ENCODE measurements around the gene DIP2B.

Gene DIP2B

DNA sequence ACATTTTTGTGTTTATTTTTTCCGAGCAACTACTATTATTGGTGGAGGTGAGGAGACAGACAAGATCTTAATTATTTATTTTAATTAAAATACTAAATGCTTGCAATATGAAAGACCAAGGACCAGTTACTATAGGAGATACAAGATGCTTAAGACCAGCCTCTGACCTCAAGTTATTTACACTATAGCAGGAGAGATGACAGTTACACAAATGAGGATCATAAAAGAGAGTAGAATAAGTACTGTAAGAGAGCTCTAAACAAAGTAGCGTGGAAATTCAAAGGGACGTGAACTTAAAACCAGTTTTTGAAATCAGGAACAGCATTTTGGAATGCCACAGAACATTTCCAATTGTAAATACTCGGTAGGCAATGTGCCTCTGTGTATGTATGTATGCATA is 131.1 kb downstream of the DIP2B start:
- H3K4me3 ChIP-seq (ENCODE audit: low read depth, low read length): no peak overlapping the region

DNA sequence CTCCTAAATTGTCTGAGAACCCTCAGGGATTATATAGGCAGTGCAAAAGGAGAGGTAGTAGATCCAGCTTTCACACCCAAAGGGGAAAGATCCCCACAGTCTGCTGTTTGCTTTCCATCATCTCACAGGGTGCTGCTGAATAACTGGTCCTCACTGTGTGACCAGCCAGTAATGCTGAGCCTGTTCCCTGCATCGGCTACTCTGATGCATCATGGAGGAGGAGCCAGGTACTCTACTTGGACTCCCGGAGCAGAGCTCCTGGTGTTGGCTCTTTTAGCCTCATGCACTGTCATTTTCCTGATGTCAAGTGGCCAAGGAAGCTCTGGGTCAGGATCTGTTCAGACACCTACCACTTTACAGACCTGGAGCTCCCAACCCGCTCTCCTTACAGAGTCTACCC is 131.7 kb downstream of the DIP2B start:
- H3K4me3 ChIP-seq (ENCODE audit: low read depth, low read length): no peak overlapping the region

DNA sequence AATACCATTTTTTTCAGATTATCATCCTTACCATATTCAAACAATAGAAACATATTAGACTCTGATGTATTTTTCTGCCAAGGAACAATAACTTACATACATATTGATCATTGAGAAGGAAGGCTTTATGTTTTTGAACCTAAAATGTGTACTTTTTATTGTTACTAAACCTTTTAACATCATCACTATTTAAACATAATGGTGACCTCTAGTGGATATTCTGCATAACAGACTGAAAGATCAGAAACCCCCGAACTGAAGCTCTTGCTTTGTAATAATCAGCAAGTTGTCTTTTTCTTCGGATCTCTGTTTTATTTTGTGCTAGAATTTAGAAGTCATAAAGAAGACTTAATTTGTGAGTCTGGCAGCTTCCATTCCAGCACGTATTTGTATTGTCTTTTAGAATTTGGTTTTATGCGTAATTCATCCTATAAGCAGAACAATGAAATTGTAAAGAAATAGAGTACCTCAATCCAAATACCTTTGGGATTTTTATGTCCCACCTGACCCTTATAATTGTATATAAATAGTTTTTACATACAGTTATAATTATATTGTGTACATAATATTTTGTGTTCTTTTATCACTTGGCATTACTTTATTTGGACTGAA is 133.2 kb downstream of the DIP2B start:
- no peak overlapping the region for H3K4me3 ChIP-seq (ENCODE audit: low read depth, low read length)

DNA sequence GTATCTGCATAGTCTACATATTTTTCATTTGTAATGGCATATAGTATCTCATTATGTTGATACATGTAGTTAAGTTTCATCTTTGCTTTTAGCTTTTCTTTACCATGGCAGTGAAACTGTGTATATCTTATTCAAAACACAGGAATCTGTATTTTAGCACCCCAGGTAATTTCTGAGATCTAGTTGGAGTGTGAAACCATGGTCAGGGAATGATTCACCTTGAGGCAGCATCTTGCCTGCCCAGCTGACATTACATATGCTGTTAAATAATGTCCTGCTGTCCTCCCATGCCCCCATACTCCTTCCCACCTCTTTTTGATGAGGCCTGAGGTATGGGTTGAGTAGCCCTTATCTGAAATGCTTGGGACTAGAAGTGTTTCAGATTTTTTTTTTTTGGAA is 133.7 kb downstream of the DIP2B start:
- no peak overlapping the region for H3K4me3 ChIP-seq (ENCODE audit: low read depth, low read length)

DNA sequence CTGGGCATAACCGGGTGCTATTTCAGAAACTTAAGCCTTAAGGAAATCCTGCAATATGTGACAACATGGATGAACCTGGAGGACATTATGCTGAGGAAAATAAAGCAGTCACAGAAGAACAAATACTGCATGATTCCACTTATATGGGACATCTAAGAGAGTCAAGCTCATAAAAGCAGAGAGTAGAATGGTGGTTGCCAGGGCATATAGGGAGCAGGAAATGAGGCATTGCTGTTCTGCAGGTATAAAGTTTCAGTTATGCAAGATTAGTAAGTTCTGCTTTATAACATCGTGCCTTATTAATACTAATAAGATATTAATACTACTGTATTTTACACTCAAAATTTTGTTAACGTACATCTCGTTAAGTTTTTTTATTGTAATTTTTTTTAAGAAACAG is 134.9 kb downstream of the DIP2B start:
- no peak overlapping the region for H3K4me3 ChIP-seq (ENCODE audit: low read depth, low read length)

DNA sequence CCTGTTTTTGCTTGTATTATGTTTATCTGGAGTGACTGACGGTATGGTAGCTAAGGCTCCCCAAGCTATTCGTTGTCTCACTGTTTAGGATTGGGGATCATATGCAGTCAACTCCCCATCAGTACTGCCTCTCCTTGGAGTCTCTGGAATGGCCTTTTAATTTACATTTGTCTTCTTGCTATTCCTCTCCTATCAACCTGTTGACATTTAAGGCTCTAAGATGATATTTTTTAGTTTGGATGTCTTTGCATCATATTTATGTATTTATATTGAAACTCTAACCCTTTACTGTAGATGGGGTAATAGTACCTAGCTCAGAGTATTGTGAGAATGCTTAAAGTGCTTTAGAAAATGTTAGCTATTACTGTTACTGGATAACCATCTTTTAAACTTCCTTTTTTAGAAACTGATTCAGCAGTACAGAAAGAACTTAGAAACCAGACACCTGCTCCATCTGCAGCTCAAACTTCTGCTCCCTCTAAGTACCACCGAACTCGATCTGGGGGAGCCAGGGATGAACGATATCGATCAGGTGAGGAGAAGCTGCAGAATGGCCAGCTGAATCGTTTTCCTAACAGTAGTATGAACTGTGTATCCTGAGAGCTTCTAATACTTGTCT is 135.6 kb downstream of the DIP2B start:
- H3K4me3 ChIP-seq (ENCODE audit: low read depth, low read length): no peak overlapping the region

DNA sequence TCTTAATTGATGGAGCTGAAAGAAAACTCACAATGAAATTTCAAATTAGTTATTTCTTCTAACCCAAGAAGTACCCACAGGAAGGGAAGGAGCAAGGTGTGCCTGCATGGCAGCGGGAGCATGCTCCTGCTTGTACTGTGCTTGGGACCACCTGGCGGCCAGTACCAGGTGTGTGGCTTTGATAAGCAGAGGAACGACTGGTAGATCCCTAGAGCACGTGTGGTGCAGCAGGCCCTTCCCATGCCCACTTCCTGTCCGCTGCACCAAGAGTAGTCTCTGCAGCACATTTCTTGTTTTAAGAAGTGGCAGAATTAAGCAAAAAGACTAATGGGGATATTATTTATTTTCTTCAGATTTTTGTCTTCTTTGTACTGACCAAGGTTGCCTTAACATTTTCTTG is 136.8 kb downstream of the DIP2B start:
- no peak overlapping the region for H3K4me3 ChIP-seq (ENCODE audit: low read depth, low read length)

DNA sequence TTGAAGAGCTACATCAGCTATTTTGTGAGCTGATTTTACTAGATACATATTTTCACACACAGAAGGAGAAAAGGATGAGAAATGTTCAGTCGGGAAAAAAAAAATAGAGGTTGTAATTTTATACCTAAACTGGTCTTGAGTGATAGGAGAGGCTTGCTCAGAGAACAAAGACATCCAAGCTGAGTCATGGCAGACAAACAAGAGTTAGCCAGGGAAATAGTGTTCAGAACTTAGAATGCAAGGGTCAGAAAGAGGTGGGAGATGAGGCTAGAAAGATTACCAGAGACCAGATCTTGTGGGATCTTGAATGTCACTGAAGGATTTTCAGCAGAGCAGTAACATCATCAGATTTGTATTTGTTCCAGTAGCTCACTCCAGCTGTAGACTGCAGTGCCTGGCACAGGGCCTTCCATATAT is 137.3 kb downstream of the DIP2B start:
- H3K4me3 ChIP-seq (ENCODE audit: low read depth, low read length): no peak overlapping the region

DNA sequence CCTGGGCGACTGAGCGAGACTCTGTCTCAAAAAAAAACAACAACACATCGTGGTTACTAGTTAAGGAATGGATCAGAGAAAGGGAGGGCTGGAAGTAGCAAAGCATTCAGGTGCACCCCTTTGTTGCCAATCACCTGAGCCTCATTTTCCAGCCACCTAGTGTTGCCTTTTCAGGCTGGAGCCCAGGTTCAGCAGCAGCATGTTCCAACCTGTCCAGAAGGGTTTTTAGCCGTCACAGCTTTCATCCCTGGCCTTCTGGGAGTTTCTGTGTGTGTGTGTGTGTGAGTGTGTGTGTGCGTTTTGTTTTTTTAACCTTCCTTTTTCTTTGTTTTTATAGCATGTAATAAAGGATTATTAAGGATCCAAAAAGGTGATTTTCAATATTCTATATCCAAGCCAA is 138.0 kb downstream of the DIP2B start:
- H3K4me3 ChIP-seq (ENCODE audit: low read depth, low read length): no peak overlapping the region

DNA sequence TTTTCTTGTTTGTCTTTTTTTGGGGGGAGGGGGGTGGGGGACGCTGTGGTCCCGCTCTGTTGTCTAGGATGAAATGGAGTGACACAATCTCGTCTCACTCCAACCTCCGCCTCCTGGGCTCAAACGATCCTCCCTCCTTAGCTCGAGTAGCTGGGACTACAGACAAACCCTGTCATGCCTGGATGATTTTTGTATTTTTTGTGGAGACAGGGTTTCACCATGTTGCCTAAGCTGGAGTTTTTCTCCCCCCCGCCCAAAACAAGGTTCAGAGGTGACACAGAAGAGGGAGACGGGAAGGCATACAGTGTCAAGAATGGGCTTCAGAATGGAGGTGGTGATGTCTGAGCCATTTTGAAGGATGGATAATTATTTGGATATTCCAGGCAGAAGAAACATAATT is 142.2 kb downstream of the DIP2B start:
- no peak overlapping the region for H3K4me3 ChIP-seq (ENCODE audit: low read depth, low read length)

DNA sequence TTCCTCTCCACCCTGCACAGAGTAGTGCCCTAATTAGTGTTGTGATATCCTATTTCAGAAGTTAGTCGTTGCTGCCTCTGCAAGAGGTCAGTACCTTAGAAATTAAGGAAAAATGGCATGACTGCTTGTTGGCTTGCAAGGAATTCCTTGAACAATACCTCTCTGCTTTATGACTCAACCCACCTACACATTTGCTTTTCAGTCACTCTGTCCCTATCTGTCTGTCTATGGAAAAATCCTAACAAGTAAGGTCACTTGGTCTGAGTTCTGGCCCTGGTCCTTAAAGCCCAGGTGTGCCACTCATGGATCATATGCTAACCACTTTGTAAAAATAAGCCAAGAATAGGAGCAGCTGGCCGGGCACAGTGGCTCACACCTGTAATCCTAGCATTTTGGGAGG is 142.7 kb downstream of the DIP2B start:
- H3K4me3 ChIP-seq (ENCODE audit: low read depth, low read length): no peak overlapping the region

DNA sequence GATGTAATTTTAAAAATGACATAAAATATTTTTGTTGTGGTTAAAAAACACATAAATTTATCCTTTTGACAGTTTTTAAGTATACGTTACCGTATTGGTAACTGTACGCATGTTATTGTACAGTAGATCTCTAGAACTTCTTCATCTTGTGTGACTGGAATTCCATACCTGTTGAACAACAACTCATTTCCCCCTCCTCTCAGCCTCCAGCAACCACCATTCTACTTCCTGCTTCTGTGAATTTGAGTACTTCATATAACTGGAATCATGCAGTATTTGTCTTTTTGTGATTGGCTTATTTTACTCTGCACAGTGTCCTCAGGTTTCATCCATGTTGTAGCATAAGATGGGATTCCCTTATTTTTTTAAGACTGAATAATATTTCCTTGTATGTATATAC is 145.5 kb downstream of the DIP2B start:
- no peak overlapping the region for H3K4me3 ChIP-seq (ENCODE audit: low read depth, low read length)

DNA sequence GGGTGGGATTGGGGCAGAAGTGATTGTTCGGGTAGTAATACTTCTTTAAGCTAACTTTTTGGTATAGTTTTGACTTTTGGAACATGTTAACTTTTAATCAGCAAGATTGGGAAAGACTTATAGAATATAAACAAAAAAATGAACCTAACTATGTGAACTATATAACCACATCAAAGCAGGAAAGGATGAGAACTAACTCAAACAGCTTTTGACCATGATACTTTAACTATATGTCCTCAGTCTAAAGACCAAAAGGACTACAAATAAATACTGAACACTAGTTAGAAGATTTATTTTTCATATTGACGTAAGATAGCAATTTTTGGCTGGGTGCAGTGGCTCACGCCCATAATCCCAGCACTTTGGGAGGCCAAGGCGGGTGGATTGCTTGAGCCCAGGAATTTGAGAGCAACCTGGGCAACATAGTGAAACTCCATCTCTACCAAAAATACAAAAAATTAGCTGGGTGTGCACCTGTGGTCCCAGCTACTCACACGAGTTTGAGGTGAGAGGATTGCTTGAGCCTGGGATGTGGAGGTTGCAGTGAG is 150.7 kb downstream of the DIP2B start:
- H3K4me3 ChIP-seq (ENCODE audit: low read depth, low read length): no peak overlapping the region

DNA sequence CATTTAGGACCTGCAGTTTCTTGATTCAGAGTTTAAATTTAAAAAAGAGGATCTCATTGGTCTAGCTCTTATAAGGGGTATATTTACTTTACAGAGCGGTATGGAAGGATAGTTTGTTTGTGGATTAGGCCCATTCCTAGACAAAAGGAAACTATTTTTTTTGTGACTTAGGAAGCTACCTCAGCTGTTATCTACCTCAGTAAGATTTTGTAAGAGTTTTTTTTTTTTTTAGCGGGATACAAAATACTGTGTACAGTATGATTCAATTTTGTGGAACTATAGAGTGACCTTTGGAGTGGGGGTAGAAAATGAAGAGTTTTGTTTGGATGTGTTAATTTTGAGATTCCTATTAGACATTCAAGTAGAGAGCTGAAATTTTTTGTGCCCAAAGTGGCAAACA is 154.5 kb downstream of the DIP2B start:
- H3K4me3 ChIP-seq (ENCODE audit: low read depth, low read length): no peak overlapping the region

DNA sequence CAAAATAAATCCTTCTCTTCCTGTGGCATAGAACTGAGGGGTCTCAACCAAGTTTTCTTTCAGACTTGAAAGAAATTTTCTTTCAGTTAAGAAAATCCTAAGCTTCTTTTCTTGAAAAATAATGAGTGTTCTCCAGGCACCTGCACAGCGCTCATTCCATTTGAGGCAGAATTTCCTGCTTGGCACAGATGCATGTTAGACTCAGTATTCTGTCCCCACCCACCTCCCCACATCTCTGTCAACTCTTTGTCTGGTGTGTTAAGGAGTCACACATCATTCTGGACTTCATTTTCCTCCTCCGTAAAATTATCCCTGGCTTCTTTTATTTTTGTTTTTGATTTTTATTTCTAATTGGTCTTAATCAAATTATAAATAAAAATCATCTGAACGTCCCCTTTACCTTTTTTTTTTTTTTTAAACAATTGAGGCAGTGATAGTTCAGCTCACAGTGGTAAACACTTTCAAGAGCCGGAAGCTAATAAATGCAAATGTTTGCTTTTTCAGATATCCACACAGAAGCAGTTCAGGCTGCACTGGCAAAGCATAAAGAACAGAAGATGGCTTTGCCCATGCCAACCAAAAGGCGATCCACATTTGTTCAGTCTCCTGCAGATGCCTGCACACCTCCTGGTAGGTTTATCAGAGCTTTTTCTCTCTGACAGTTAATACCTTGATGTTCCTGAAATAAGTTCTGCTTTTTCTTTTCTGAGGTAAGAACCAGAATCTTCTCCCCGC is 155.1 kb downstream of the DIP2B start:
- no peak overlapping the region for H3K4me3 ChIP-seq (ENCODE audit: low read depth, low read length)

DNA sequence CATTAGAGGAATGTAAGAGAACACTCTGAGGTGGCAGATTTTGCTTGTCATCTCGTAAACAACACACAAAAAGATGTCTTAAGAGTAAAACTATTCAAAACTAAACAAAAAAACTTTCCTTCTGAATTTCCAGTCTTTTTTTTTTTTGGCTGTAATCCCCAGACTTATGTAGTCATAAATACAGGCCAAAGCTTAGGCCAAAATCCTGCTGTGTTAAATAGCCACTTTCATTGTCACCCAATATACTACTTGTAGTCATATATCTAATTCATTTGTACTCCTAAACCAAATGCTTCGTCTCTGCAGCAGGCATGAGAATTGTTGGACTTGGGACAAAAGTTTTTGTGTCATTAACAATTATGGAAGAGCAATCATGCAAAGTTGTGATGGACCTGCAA is 155.6 kb downstream of the DIP2B start:
- H3K4me3 ChIP-seq (ENCODE audit: low read depth, low read length): no peak overlapping the region

DNA sequence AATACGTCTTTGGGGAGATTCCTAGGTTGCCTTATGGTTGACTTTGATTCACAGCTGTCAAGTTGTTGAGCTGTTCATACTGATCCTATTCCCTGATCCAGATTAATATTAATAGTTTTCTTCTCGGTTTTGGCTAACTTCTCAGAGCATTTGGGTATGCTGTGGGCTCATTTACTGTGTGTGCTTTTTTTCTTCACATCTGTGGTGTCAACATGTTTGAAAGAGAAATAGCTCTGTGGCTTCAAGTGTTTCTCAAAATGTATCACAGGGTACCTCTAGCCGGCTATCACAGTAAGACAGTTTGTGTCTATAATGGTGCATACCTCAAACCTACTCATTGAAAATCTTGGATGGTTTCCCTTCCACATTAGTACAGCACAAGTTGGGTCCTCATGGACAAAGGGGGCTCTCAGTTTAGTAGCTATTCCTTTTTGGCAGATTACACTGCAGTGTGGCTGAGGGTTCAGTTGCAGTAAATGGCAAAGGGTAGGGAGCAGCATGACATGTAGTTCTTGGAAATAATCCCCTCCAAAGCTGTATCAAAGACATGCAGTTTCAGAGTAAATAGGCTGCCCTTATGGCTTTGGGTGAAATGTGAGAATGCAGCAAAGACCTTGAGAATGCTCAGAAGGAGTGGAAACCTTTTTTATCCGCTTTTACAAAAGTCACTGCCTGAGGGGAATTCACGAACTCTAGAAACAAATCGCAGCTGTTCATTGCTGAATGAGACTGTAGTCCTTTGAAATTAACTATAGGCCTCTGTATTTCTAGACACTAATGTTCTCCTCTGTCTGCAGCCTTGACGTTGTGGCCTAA is 156.7 kb downstream of the DIP2B start:
- H3K4me3 ChIP-seq (ENCODE audit: low read depth, low read length): no peak overlapping the region

DNA sequence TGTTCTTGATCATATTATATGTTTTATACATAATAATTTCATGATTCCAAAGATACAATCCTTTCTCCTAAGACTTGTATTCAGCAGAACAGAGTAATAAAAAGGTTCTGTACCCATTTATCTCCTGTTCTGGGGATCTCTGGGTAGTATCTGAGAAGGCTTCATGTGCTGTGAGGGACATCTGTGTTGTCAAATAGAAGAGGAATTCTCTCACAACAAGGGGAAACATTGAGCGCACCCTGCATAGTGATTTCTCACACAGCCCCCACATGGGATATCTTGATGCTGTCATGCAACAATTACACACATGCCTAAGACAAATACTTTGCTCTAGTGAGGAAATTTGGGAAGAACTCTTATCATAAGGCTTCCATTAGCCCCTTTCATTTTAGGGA is 157.3 kb downstream of the DIP2B start:
- no peak overlapping the region for H3K4me3 ChIP-seq (ENCODE audit: low read depth, low read length)

DNA sequence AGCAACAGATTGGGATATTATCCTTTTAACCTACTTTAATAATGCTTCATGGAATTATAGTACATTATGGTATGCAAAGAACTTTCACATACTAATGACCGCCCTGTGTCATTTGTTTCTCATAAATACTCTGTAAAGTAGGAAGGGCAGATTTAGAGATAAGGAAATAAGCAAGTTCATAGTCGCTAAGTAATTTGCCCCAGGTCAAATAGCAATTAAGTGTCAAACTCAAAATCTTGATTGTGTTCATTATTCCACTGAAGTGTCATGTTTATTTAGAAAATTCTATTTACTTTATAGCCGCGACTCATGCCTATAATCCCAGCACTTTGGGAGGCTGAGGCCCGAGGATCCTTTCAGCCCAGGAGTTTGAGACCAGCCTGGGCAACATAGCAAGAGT is 160.4 kb downstream of the DIP2B start:
- H3K4me3 ChIP-seq (ENCODE audit: low read depth, low read length): no peak overlapping the region

DNA sequence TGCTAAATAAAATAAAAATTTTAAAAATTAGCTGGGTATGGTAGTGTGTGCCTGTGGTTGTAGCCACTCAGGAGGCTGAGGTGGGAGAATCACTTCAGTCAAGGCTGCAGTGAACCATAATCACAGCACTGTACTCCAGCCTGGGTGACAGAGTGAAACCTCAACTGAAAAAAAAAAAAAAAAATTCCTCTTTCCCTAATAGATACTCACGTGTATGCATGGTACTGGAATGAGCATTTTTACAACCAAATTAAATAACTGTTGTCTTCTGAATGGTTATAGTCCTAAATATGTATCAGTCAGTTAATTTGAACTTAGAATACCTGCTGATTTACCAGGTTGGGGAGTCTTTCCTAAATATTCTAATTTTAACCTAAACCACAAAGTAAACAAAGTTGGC is 160.8 kb downstream of the DIP2B start:
- H3K4me3 ChIP-seq (ENCODE audit: low read depth, low read length): no peak overlapping the region

DNA sequence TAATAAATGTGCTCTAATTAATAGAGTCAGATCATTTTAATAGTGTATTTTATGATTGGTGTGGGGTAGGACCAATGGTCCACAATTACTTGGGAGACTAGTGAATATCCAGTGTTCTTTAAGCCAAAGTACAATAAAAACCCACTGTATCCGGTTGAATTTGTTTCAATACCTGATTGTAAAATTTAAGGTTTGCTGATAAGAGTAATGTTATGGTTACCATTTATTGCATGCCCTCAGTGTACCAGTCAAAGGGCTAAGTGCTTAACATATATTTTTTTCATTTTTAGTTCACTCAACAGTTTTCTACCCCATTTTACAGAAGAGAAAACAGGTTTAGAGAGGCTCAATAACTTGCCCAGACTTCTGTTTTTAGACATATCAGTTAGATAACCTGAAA is 161.2 kb downstream of the DIP2B start:
- no peak overlapping the region for H3K4me3 ChIP-seq (ENCODE audit: low read depth, low read length)

All from iPS-11a (cell line).